GM21737 (cell line): Measurements from ENCODE around the gene GPC3.

ENCODE experiments used
- ATAC-seq: cut with Tn5 transposase; IDR thresholded peaks from one replicate; pipeline ENCODE4 v1.9.1; 2021; ENCODE audit warnings: mild to moderate bottlenecking, moderate library complexity; ENCODE audit not compliant: unreplicated experiment

Gene GPC3

GRCh38 chrX:133933316-133933715, 52.1 kb downstream of the GPC3 start:
- ATAC-seq, result no peak

- no peak for ATAC-seq
Measured at GRCh38 chrX:133929836-133930464, 55.4 kb downstream of the GPC3 start.

- no peak for ATAC-seq
Measured at GRCh38 chrX:133928365-133928764, 57.0 kb downstream of the GPC3 start.

GRCh38 chrX:133926809-133927208, 58.6 kb downstream of the GPC3 start:
- ATAC-seq, result no peak

- no peak for ATAC-seq
Measured at GRCh38 chrX:133926099-133926498, 59.3 kb downstream of the GPC3 start.

- no peak for ATAC-seq
Measured at GRCh38 chrX:133924548-133924947, 60.8 kb downstream of the GPC3 start.

- ATAC-seq, result no peak
Measured at GRCh38 chrX:133923548-133923947, 61.8 kb downstream of the GPC3 start.

- no peak for ATAC-seq
Measured at GRCh38 chrX:133923113-133923512, 62.3 kb downstream of the GPC3 start.

- no peak for ATAC-seq
Measured at GRCh38 chrX:133922390-133922771, 63.0 kb downstream of the GPC3 start.

GRCh38 chrX:133921764-133922389, 63.5 kb downstream of the GPC3 start:
- no peak for ATAC-seq

- no peak for ATAC-seq
Measured at GRCh38 chrX:133921086-133921485, 64.3 kb downstream of the GPC3 start.

- ATAC-seq, result no peak
Measured at GRCh38 chrX:133918361-133918771, 67.0 kb downstream of the GPC3 start.

- ATAC-seq, result no peak
Measured at GRCh38 chrX:133916984-133917722, 68.2 kb downstream of the GPC3 start.

GRCh38 chrX:133913658-133914388, 71.6 kb downstream of the GPC3 start:
- no peak for ATAC-seq

- no peak for ATAC-seq
Measured at GRCh38 chrX:133913009-133913408, 72.4 kb downstream of the GPC3 start.

- no peak for ATAC-seq
Measured at GRCh38 chrX:133911825-133912495, 73.4 kb downstream of the GPC3 start.

GRCh38 chrX:133910539-133910938, 74.9 kb downstream of the GPC3 start:
- ATAC-seq, result no peak

- no peak for ATAC-seq
Measured at GRCh38 chrX:133909888-133910287, 75.5 kb downstream of the GPC3 start.

- no peak for ATAC-seq
Measured at GRCh38 chrX:133908223-133908955, 77.0 kb downstream of the GPC3 start.

GRCh38 chrX:133907606-133908005, 77.8 kb downstream of the GPC3 start:
- ATAC-seq, result no peak
